ENCODE results near the gene CNIH2. TPM values are rescaled to one million over a fixed set of nuclear protein-coding genes. Genes with fewer than 3 reads are reported as not detected.
"Not testable (repeated sequence)": the region's sequence is repeated elsewhere in the genome, so short reads cannot be mapped to it uniquely, and the experiment has no call there.

Gene CNIH2
- total RNA-seq, 3 donors from 2014 or later: 0.48 TPM; not detected in 2

DNA sequence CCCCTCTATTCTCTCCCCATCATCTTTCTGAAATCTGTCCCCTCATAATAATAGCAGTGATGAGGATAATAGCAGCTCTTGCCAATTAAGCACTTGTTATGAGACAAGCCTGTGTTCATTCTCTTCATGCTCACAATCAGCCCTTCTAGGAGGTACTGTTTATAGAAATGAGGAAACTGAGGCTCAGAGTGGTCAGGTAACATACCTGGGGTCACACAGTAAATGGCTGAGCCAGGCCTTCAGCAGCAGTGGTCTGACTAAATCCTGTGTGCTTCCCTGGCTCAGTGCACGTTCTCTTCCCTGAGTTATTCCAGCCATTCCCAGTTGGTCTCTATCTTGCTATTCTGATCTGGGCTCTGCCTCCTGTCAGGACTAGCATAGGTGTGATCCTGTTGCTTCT is 3.8 kb upstream of the CNIH2 start:
- DNase-seq (ENCODE audit: low spot score in 2 of 2): no peak
- Histone ChIP-seq H3K4me1 (peaks cover 7% of the 10 kb centered on the region in 2 donors), H3K9me3 (no peaks in the 10 kb centered on the region), H3K27ac (no peak overlapping the region), H3K27me3 (no peaks in the 10 kb centered on the region), H3K36me3 (peaks cover 11% of the 10 kb centered on the region), H3K4me3 (no peak overlapping the region)
- intact Hi-C loops (cut with DNase I; ENCODE audit: low total_unique reads): no loop called here
- TF ChIP-seq POLR2AphosphoS5 (IDR thresholded peaks at IDR 0.05) (no peak), POLR2A (IDR thresholded peaks at IDR 0.05) (no peak)
- TF ChIP-seq, protein P1, sequence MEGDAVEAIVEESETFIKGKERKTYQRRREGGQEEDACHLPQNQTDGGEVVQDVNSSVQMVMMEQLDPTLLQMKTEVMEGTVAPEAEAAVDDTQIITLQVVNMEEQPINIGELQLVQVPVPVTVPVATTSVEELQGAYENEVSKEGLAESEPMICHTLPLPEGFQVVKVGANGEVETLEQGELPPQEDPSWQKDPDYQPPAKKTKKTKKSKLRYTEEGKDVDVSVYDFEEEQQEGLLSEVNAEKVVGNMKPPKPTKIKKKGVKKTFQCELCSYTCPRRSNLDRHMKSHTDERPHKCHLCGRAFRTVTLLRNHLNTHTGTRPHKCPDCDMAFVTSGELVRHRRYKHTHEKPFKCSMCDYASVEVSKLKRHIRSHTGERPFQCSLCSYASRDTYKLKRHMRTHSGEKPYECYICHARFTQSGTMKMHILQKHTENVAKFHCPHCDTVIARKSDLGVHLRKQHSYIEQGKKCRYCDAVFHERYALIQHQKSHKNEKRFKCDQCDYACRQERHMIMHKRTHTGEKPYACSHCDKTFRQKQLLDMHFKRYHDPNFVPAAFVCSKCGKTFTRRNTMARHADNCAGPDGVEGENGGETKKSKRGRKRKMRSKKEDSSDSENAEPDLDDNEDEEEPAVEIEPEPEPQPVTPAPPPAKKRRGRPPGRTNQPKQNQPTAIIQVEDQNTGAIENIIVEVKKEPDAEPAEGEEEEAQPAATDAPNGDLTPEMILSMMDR (IDR thresholded peaks at IDR 0.05): no peak

DNA sequence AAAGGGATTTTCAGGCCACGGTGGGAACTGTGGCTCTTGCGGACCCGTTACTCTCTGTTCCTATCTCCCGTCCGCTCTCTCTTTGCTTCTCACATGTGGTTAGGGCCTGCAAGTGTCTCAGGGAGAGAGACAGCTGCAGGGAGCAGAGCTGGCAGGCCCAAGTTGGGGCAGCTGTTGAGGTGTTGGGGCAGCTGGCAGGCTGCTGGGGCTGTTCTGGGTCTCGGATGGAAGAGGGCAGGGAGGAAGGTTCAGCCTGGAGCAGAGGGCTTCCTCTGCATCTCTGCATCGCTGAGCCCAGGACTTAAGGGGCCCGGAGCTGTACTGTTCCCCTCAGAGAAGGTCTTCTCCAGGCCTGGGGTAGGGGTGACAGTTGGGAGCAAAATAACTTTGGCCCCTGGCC is 2.6 kb upstream of the CNIH2 start:
- no peak for TF ChIP-seq POLR2A (IDR thresholded peaks at IDR 0.05)
- no peak for TF ChIP-seq POLR2AphosphoS5 (IDR thresholded peaks at IDR 0.05)
- TF ChIP-seq, protein P1 (IDR thresholded peaks at IDR 0.05): no peak

DNA sequence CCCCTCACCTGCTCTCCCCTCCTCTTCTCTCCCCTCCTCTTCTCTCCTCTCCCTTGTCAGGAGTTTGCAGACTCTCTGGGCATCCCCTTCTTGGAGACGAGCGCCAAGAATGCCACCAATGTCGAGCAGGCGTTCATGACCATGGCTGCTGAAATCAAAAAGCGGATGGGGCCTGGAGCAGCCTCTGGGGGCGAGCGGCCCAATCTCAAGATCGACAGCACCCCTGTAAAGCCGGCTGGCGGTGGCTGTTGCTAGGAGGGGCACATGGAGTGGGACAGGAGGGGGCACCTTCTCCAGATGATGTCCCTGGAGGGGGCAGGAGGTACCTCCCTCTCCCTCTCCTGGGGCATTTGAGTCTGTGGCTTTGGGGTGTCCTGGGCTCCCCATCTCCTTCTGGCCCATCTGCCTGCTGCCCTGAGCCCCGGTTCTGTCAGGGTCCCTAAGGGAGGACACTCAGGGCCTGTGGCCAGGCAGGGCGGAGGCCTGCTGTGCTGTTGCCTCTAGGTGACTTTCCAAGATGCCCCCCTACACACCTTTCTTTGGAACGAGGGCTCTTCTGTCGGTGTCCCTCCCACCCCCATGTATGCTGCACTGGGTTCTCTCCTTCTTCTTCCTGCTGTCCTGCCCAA is 1.9 kb upstream of the CNIH2 start:
- H3K9me3 ChIP-seq: no peaks in the 10 kb centered on the region
- peaks cover 11% of the 10 kb centered on the region for H3K36me3 ChIP-seq
- DNase-seq (ENCODE audit: low spot score in 2 of 2): no peak
- H3K4me3 ChIP-seq: no peak overlapping the region
- H3K27ac ChIP-seq: no peak overlapping the region
- no peaks in the 10 kb centered on the region for H3K27me3 ChIP-seq
- intact Hi-C loops (cut with DNase I; ENCODE audit: low total_unique reads): no loop called here
- peaks cover 0 to 4% of the 10 kb centered on the region in 2 donors for H3K4me1 ChIP-seq
- no peak for TF ChIP-seq POLR2A (IDR thresholded peaks at IDR 0.05)
- no peak for TF ChIP-seq POLR2AphosphoS5 (IDR thresholded peaks at IDR 0.05)
- TF ChIP-seq, protein P1 (IDR thresholded peaks at IDR 0.05): no peak

More for the DNA sequence above, 2.6 kb upstream of the CNIH2 start:
- H3K27ac ChIP-seq: no peak overlapping the region
- intact Hi-C loops (cut with DNase I; ENCODE audit: low total_unique reads): no loop called here
- no peaks in the 10 kb centered on the region for H3K9me3 ChIP-seq
- no peak overlapping the region for H3K4me3 ChIP-seq
- H3K4me1 ChIP-seq: peaks cover 0 to 4% of the 10 kb centered on the region in 2 donors
- H3K27me3 ChIP-seq: no peaks in the 10 kb centered on the region
- DNase-seq (ENCODE audit: low spot score in 2 of 2): no peak
- peaks cover 11% of the 10 kb centered on the region for H3K36me3 ChIP-seq

DNA sequence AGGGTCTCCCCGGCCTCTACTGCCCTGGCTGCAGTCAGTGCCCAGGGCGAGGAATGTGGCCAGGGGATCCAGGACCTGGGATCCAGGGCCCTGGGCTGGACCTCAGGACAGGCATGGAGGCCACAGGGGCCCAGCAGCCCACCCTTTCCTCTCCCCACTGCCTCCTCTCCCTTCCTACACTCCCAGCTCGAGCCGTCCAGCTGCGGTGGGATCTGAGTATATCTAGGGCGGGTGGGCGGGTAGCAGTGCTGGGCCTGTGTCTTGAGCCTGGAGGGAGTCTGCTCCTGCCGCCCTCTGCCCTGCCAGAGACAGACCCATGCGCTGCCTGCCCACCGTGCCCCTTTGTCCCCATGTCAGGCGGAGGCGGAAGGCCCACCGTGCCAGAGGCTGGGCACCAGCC is 1.4 kb upstream of the CNIH2 start:
- H3K27me3 ChIP-seq; H3K9me3 ChIP-seq; H3K4me3 ChIP-seq; intact Hi-C loops (cut with DNase I; ENCODE audit: low total_unique reads); H3K4me1 ChIP-seq; H3K27ac ChIP-seq; DNase-seq (ENCODE audit: low spot score in 2 of 2): not testable (repeated sequence)
- peaks cover 11% of the 10 kb centered on the region for H3K36me3 ChIP-seq

DNA sequence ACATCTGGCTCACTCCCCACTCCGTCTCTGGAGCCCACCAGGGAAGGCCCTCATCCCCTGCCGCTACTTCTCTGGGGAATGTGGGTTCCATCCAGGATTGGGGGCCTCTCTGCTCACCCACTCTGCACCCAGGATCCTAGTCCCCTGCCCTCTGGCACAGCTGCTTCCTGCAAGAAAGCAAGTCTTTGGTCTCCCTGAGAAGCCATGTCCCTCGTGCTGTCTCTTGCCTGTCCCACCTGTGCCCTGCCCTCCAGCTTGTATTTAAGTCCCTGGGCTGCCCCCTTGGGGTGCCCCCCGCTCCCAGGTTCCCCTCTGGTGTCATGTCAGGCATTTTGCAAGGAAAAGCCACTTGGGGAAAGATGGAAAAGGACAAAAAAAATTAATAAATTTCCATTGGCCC is 911 bp upstream of the CNIH2 start:
- H3K9me3 ChIP-seq; intact Hi-C loops (cut with DNase I; ENCODE audit: low total_unique reads); DNase-seq (ENCODE audit: low spot score in 2 of 2); H3K4me3 ChIP-seq; H3K4me1 ChIP-seq; H3K27me3 ChIP-seq: not testable (repeated sequence)
- Histone ChIP-seq H3K27ac (peak overlapping the region in 1 of 2 donors; percentile 40), H3K36me3 (peaks cover 11% of the 10 kb centered on the region)

DNA sequence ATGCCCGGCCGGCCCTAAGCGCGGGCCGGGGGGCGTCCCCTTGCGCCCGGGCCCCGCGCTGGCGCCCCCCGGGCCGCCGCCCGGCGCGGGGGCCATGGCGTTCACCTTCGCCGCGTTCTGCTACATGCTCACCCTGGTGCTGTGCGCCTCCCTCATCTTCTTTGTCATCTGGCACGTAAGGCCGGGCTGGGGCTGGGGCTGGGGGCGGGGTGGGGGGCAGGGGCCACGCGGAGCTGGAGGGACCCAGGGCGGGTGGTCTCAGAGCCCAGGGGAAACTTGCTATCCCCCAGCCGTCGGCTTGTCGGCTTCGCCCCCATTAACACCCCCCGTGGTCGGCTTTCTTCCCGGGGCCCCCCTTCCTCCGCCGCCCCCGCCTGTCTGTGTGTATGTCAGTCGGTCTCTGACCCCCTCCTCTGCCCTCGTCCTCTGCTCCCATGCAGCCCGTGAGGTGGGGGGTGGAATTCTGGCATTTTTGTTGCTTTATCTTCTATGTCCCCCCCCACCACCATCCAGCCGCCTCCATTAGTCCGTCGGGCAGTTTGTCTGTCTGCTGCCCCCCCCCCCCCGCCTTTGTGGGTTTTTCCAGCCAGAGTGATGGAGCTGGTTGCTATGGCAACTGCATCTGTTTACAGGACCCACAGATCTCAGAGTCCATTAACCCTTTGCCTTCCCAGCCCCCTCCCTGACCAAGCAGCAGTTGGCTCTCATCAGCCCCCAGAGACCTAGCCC is 552 bp downstream of the CNIH2 start:
- H3K9me3 ChIP-seq: no peaks in the 10 kb centered on the region
- no peak overlapping the region for H3K27ac ChIP-seq
- H3K36me3 ChIP-seq: no peaks in the 10 kb centered on the region
- TF ChIP-seq POLR2AphosphoS5 (IDR thresholded peaks at IDR 0.05) (no peak), POLR2A (IDR thresholded peaks at IDR 0.05) (no peak)
- TF ChIP-seq, protein P1 (IDR thresholded peaks at IDR 0.05): no peak
- intact Hi-C loops (cut with DNase I; ENCODE audit: low total_unique reads): no loop called here
- peaks cover 0 to 4% of the 10 kb centered on the region in 2 donors for H3K4me1 ChIP-seq
- no peaks in the 10 kb centered on the region for H3K27me3 ChIP-seq
- DNase-seq (ENCODE audit: low spot score in 2 of 2): no peak
- peak overlapping the region in 2 of 3 donors; percentile 42 to 70 for H3K4me3 ChIP-seq
